ENCODE results near the gene P2RX3. TPM values are rescaled to one million over a fixed set of nuclear protein-coding genes. Genes with fewer than 3 reads are reported as not detected.
"Not testable (repeated sequence)": the region's sequence is repeated elsewhere in the genome, so short reads cannot be mapped to it uniquely, and the experiment has no call there.

Gene P2RX3
- total and polyA plus RNA-seq, 2 experiments from 2014 or later, result 0.15 to 0.35 TPM

DNA sequence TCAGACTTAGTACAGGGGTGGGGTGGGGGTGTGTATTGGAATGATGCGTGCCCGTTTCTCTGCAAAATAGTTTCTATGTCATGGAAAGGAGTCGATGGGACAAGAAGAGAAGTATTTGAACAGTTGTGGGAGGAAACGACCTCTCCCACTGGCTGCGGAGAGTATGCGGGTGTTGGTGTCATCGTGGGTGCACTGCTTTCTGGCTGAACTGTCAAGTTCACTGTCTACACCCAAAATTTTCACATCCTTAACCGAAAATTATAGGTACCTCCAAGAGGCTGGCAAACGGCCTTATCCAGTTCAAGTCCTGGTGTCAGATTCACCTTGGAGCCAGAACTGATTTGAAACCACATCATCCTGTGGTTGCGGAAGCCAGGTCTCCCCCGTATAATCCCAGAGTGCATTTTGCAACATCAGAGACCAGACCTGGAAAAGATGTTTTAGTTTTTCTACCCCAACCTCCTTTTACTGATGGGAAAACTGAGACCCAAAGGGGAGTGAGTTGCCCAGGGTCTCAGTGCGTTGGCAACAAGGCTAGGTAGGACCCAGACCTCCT lies 2.0 kb upstream of the P2RX3 start (continued):
- TF ChIP-seq, protein P1, sequence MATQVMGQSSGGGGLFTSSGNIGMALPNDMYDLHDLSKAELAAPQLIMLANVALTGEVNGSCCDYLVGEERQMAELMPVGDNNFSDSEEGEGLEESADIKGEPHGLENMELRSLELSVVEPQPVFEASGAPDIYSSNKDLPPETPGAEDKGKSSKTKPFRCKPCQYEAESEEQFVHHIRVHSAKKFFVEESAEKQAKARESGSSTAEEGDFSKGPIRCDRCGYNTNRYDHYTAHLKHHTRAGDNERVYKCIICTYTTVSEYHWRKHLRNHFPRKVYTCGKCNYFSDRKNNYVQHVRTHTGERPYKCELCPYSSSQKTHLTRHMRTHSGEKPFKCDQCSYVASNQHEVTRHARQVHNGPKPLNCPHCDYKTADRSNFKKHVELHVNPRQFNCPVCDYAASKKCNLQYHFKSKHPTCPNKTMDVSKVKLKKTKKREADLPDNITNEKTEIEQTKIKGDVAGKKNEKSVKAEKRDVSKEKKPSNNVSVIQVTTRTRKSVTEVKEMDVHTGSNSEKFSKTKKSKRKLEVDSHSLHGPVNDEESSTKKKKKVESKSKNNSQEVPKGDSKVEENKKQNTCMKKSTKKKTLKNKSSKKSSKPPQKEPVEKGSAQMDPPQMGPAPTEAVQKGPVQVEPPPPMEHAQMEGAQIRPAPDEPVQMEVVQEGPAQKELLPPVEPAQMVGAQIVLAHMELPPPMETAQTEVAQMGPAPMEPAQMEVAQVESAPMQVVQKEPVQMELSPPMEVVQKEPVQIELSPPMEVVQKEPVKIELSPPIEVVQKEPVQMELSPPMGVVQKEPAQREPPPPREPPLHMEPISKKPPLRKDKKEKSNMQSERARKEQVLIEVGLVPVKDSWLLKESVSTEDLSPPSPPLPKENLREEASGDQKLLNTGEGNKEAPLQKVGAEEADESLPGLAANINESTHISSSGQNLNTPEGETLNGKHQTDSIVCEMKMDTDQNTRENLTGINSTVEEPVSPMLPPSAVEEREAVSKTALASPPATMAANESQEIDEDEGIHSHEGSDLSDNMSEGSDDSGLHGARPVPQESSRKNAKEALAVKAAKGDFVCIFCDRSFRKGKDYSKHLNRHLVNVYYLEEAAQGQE (IDR thresholded peaks at IDR 0.05; ENCODE audit: unreplicated experiment), result no peak
- TF ChIP-seq ZNF114 (CRISPR knock-in tag; IDR thresholded peaks at IDR 0.05) (no peak), EZH2 (IDR thresholded peaks at IDR 0.05; ENCODE audit: low read depth, unreplicated experiment) (no peak), POLR2AphosphoS5 (IDR thresholded peaks at IDR 0.05; ENCODE audit: low read depth) (no peak), JUNB (IDR thresholded peaks at IDR 0.05; ENCODE audit: unreplicated experiment) (no peak), ZNF331 (CRISPR knock-in tag; IDR thresholded peaks at IDR 0.05; ENCODE audit: low read depth) (no peak)
- TF ChIP-seq, protein P2, sequence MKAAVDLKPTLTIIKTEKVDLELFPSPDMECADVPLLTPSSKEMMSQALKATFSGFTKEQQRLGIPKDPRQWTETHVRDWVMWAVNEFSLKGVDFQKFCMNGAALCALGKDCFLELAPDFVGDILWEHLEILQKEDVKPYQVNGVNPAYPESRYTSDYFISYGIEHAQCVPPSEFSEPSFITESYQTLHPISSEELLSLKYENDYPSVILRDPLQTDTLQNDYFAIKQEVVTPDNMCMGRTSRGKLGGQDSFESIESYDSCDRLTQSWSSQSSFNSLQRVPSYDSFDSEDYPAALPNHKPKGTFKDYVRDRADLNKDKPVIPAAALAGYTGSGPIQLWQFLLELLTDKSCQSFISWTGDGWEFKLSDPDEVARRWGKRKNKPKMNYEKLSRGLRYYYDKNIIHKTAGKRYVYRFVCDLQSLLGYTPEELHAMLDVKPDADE (IDR thresholded peaks at IDR 0.05), result no peak

DNA sequence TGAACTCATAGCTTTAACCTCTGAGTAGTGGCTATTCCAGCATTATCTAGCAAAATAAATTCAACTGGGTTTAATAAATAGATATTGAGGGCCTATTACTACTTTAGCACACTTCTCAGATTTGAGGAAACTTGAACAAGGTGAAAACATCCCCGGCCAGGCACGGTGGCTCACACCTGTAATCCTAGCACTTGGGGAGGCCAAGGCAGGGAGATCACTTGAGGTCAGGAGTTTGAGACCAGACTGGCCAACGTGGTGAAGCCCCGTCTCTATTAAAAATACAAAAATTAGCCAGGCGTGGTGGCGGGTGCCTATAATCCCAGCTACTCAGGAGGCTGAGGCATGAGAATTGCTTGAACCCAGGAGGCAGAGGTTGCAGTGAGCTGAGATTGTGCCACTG lies 1.3 kb upstream of the P2RX3 start:
- peaks cover 34% of the 10 kb centered on the region for H3K79me2 ChIP-seq (replicated peaks; ENCODE audit: insufficient read depth)
- Mint-ChIP-seq H3K27me3 (ENCODE audit: insufficient read depth, low read depth, poor library complexity) (peaks cover 12% of the 10 kb centered on the region), H3K4me1 (peaks cover 49% of the 10 kb centered on the region), H3K36me3 (ENCODE audit: low read depth) (peaks cover 32% of the 10 kb centered on the region)
- H3K27ac ChIP-seq (ENCODE audit: low read depth); H3K9me3 Mint-ChIP-seq; H3K9me2 ChIP-seq (ENCODE audit: insufficient read depth); H3K4me3 Mint-ChIP-seq; H3F3A ChIP-seq (replicated peaks; ENCODE audit: low read depth); H3K4me3 ChIP-seq; DNase-seq (ENCODE audit: low spot score); H3K27ac Mint-ChIP-seq; H3K27me3 ChIP-seq (ENCODE audit: insufficient read depth); ATAC-seq: not testable (repeated sequence)
- H3K4me1 ChIP-seq (ENCODE audit: insufficient read depth), result peaks cover 37% of the 10 kb centered on the region
- peak overlapping the region; percentile 77; the same call in 1 of the 2 replicates for H2AFZ ChIP-seq
- peak overlapping the region; percentile 99; the same call in 1 of the 2 replicates for H3K4me2 ChIP-seq
- H3K36me3 ChIP-seq (ENCODE audit: insufficient read depth), result peaks cover 16% of the 10 kb centered on the region
- H4K20me1 ChIP-seq (replicated peaks; ENCODE audit: insufficient read depth), result peaks cover 11% of the 10 kb centered on the region; the same call in 1 of the 2 replicates

DNA sequence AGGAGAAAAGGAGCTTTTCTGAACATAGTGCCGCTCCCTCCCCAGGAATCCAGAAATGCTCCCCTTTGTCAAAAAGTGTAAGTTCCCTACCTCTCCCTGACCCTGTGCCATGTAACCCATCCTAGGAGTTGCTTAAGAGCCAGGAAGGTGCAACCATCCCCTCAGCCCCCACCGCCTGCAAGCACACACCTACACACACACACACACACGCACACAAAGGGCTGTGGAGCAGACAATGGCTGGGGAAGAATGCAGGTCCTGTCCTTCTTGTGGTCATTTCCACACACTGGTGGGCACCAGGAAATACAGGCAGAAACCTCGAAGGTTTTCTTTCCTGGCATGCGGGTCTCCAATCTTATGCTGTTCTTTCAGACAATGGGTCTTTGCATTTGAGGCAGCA lies 1.2 kb downstream of the P2RX3 start:
- Mint-ChIP-seq H3K4me1 (peaks cover 61% of the 10 kb centered on the region), H3K4me3 (no peak overlapping the region; the same call in 2 of the 3 replicates)
- TF ChIP-seq EZH2phosphoT487 (IDR thresholded peaks at IDR 0.05; ENCODE audit: unreplicated experiment) (no peak), NANOG (IDR thresholded peaks at IDR 0.05; ENCODE audit: borderline replicate concordance) (no peak), POLR2AphosphoS5 (IDR thresholded peaks at IDR 0.05; ENCODE audit: low read depth) (no peak), STAT1 (IDR thresholded peaks at IDR 0.05; ENCODE audit: unreplicated experiment) (no peak)
- TF ChIP-seq, protein P2 (IDR thresholded peaks at IDR 0.05), result no peak
- TF ChIP-seq, protein P3, sequence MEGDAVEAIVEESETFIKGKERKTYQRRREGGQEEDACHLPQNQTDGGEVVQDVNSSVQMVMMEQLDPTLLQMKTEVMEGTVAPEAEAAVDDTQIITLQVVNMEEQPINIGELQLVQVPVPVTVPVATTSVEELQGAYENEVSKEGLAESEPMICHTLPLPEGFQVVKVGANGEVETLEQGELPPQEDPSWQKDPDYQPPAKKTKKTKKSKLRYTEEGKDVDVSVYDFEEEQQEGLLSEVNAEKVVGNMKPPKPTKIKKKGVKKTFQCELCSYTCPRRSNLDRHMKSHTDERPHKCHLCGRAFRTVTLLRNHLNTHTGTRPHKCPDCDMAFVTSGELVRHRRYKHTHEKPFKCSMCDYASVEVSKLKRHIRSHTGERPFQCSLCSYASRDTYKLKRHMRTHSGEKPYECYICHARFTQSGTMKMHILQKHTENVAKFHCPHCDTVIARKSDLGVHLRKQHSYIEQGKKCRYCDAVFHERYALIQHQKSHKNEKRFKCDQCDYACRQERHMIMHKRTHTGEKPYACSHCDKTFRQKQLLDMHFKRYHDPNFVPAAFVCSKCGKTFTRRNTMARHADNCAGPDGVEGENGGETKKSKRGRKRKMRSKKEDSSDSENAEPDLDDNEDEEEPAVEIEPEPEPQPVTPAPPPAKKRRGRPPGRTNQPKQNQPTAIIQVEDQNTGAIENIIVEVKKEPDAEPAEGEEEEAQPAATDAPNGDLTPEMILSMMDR (conservative IDR thresholded peaks at IDR 0.05; ENCODE audit: low read depth in 2 of 2), result no peak
- TF ChIP-seq, protein P1 (IDR thresholded peaks at IDR 0.05; ENCODE audit: unreplicated experiment), result no peak

More for the DNA sequence above, 1.2 kb downstream of the P2RX3 start:
- H3K36me3 Mint-ChIP-seq (ENCODE audit: low read depth), result peaks cover 8% of the 10 kb centered on the region
- no peak overlapping the region for H3K27ac Mint-ChIP-seq
- Histone ChIP-seq H3K36me3 (ENCODE audit: insufficient read depth) (no peaks in the 10 kb centered on the region), H3K9me2 (ENCODE audit: insufficient read depth) (no peaks in the 10 kb centered on the region), H3K4me3 (no peak overlapping the region), H3K4me2 (no peak overlapping the region), H3K27ac (ENCODE audit: low read depth) (no peak overlapping the region), H4K20me1 (replicated peaks; ENCODE audit: insufficient read depth) (peaks cover 8% of the 10 kb centered on the region; the same call in 1 of the 2 replicates), H3K4me1 (ENCODE audit: insufficient read depth) (peaks cover 52% of the 10 kb centered on the region), H3F3A (replicated peaks; ENCODE audit: low read depth) (no peaks in the 10 kb centered on the region), H3K27me3 (ENCODE audit: insufficient read depth) (peaks cover 4% of the 10 kb centered on the region; the same call in 1 of the 2 replicates), H3K79me2 (replicated peaks; ENCODE audit: insufficient read depth) (peaks cover 14% of the 10 kb centered on the region), H2AFZ (peak overlapping the region; percentile 92)
- H3K9me3 Mint-ChIP-seq, result no peaks in the 10 kb centered on the region
- H3K27me3 Mint-ChIP-seq (ENCODE audit: insufficient read depth, low read depth, poor library complexity), result peaks cover 12% of the 10 kb centered on the region
- DNase-seq (ENCODE audit: low spot score) (no peak), ATAC-seq (no peak)
